Mucosa of descending colon (tissue), 3 donors: ENCODE measurements around the gene OR52B6. TPM values are rescaled to one million over a fixed set of nuclear protein-coding genes. Genes with fewer than 3 reads are reported as not detected.
"Not testable (repeated sequence)": the region's sequence is repeated elsewhere in the genome, so short reads cannot be mapped to it uniquely, and the experiment has no call there.

Experiments used
- ATAC-seq: fragments of 200-7000 bp; cut with Tn5 transposase; one replicate; pipeline ENCODE4 v1.9.1; 2020; ENCODE audit warnings: mild to moderate bottlenecking, moderate library complexity
- DNase-seq, 3 donors: peaks; one replicate each; pipeline ENCODE4 v3.0.0-alpha.2; 2020
- H3K36me3 ChIP-seq: fragments of 200-600 bp; one replicate; pipeline ENCODE4 v1.8.0; 2021; ENCODE audit warnings: low read depth, mild to moderate bottlenecking
- H3K4me1 ChIP-seq: fragments of 200-600 bp; one replicate; pipeline ENCODE4 v1.8.0; 2021; ENCODE audit warnings: low read depth, mild to moderate bottlenecking
- H3K4me3 ChIP-seq: fragments of 200-600 bp; one replicate; pipeline ENCODE4 v1.8.0; 2021; ENCODE audit warnings: mild to moderate bottlenecking
- H3K9me3 ChIP-seq: fragments of 200-600 bp; one replicate; pipeline ENCODE4 v1.8.0; 2021; ENCODE audit warnings: mild to moderate bottlenecking
- intact Hi-C, 2 donors: fragments of 100-400 bp; cut with DNase I in 1 of 2; cut with micrococcal nuclease in 1 of 2; formaldehyde crosslinking; loops; one replicate each; pipeline versions ENCODE4 v1.11.0 to v1.11.1; 2022; cut with DNase I, micrococcal nuclease
- total RNA-seq, 3 donors: library from RNA; stranded (reverse); fragmentation: NEBNext Ultra II Directional in 2 of 3; extraction: Animal tissue kit (Norgen Biotek cat#: 25700) in 2 of 3; gene quantifications; one replicate each; pipeline versions ENCODE4 v1.2.1 to v1.2.4, GENCODE V29; 2021 to 2023
- TF ChIP-seq, protein P1 (sequence below): fragments of 200-600 bp; IDR thresholded peaks from one replicate; pipeline ENCODE4 v1.8.0; 2022; ENCODE audit warnings: antibody characterized with exemption, mild to moderate bottlenecking
- donor health status: DM: no; HTN: no; CAD: no; lungs with moderate emphysema.
- donor health status: DM: no; HTN: no; CAD: no.
- donor health status: DM: no; HTN: yes; CAD: no.

Gene OR52B6
- total RNA-seq, 3 donors from 2014 or later: not detected

DNA sequence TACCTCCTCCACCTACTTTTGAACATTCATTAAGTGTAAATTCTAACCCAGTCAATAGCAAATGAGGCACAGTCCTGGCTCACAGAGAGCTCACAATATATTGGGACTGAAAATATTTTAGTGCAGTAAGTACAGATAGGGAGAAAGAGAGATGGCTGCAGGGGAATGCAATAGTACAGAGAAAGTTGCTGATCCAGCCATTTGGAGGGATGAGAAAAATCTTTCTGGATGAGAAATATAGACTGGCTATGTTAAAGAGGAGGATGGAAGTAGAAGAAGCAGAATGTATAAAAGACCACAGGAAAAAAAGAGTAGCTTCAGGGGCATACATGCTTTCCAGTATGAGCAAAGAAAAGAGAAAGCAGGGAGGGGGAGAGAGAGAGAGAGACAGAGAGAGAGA is 3.6 kb upstream of the OR52B6 start:
- no peak for DNase-seq
- intact Hi-C loops: no loop called here
- TF ChIP-seq, protein P1, sequence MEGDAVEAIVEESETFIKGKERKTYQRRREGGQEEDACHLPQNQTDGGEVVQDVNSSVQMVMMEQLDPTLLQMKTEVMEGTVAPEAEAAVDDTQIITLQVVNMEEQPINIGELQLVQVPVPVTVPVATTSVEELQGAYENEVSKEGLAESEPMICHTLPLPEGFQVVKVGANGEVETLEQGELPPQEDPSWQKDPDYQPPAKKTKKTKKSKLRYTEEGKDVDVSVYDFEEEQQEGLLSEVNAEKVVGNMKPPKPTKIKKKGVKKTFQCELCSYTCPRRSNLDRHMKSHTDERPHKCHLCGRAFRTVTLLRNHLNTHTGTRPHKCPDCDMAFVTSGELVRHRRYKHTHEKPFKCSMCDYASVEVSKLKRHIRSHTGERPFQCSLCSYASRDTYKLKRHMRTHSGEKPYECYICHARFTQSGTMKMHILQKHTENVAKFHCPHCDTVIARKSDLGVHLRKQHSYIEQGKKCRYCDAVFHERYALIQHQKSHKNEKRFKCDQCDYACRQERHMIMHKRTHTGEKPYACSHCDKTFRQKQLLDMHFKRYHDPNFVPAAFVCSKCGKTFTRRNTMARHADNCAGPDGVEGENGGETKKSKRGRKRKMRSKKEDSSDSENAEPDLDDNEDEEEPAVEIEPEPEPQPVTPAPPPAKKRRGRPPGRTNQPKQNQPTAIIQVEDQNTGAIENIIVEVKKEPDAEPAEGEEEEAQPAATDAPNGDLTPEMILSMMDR: no peak

DNA sequence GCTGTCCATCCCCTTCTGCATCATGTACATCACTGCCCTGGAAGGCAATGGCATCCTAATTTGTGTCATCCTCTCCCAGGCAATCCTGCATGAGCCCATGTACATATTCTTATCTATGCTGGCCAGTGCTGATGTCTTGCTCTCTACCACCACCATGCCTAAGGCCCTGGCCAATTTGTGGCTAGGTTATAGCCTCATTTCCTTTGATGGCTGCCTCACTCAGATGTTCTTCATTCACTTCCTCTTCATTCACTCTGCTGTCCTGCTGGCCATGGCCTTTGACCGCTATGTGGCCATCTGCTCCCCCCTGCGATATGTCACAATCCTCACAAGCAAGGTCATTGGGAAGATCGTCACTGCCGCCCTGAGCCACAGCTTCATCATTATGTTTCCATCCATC is 337 bp downstream of the OR52B6 start:
- no peak overlapping the region for H3K4me3 ChIP-seq
- H3K36me3 ChIP-seq: no peaks in the 10 kb centered on the region
- no peaks in the 10 kb centered on the region for H3K9me3 ChIP-seq
- intact Hi-C loops: no loop called here
- DNase-seq (no peak), ATAC-seq (no peak)
- no peaks in the 10 kb centered on the region for H3K4me1 ChIP-seq
- TF ChIP-seq, protein P1: no peak

More for the DNA sequence above, 3.6 kb upstream of the OR52B6 start:
- Histone ChIP-seq H3K9me3 (no peaks in the 10 kb centered on the region), H3K4me1 (no peaks in the 10 kb centered on the region), H3K4me3 (no peak overlapping the region), H3K36me3 (no peaks in the 10 kb centered on the region)
- no peak for ATAC-seq

DNA sequence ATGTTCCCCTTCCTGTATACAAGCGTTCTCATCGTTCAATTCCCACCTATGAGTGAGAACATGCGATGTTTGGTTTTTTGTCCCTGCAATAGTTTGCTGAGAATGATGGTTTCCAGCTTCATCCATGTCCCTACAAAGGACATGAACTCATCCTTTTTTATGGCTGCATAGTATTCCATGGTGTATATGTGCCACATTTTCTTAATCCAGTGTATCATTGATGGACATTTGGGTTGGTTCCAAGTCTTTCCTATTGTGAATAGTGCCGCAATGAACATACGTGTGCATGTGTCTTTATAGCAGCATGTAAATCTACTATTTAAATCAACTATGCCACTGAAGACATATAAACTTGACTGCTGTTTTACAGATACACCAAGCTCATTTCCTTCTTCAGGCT is 3.8 kb downstream of the OR52B6 start:
- H3K36me3 ChIP-seq, intact Hi-C loops, H3K9me3 ChIP-seq: not testable (repeated sequence)

DNA sequence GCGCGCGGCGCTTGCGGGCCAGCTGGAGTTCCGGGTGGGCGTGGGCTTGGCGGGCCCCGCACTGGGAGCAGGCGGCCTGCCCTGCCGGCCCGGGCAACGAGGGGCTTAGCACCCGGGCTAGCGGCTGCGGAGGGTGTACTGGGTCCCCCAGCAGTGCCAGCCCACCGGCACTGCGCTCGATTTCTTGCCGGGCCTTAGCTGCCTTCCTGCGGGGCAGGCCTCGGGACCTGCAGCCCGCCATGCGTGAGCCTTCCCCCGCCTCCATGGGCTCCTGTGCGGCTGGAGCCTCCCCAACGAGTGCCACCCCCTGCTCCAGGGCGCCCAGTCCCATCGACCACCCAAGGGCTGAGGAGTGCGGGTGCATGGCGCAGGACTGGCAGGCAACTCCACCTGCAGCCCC is 9.2 kb downstream of the OR52B6 start:
- intact Hi-C loops, DNase-seq, ATAC-seq, H3K9me3 ChIP-seq, H3K4me1 ChIP-seq, H3K4me3 ChIP-seq, H3K36me3 ChIP-seq: not testable (repeated sequence)

More for the DNA sequence above, 3.8 kb downstream of the OR52B6 start:
- ATAC-seq, H3K4me1 ChIP-seq, H3K4me3 ChIP-seq, DNase-seq: not testable (repeated sequence)

DNA sequence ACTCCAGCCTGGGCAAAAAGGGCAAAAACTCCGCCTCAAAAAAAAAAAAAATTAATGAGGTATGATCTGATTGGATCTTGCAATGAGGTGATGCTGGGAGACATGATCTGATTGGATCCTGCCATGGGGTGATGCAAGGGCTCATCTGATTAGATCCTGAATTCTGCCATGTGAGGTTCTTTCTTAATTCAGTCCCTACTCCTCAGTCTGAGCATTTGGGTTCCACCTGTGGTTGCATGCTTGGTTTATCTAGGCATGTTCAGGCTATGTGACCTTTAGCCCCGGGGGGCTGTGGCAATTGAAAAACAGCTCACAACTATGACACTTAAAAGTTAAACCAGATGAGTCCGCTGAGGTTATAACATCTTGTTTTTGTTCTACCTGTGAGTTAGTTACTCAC is 10.9 kb downstream of the OR52B6 start:
- ATAC-seq (no peak), DNase-seq (no peak)
- TF ChIP-seq, protein P1: no peak
- no peaks in the 10 kb centered on the region for H3K9me3 ChIP-seq
- no peaks in the 10 kb centered on the region for H3K36me3 ChIP-seq
- H3K4me3 ChIP-seq: no peak overlapping the region
- intact Hi-C loops: no loop called here
- no peaks in the 10 kb centered on the region for H3K4me1 ChIP-seq

DNA sequence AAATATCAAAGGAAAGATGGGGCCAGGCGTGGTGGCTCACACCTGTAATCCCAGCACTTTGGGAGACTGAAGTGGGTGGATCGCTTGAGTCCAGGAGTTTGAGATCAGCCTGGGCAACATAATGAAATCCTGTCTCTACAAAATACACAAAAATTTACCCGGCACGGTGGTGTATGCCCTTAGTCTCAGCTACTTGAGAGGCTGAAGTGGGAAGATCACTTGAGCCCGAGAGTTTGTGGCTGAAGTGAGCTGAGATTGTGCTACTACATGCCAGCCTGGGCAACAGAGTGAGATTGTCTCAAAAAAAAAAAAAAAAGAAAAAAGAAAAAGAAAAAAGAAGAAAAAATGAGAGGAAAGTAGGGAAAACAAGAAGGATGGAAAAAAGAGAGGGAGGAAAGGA is 11.9 kb downstream of the OR52B6 start:
- no peak for ATAC-seq
- no peak for DNase-seq
- no peaks in the 10 kb centered on the region for H3K36me3 ChIP-seq
- TF ChIP-seq, protein P1: no peak
- no peaks in the 10 kb centered on the region for H3K9me3 ChIP-seq
- no peaks in the 10 kb centered on the region for H3K4me1 ChIP-seq
- intact Hi-C loops: no loop called here
- no peak overlapping the region for H3K4me3 ChIP-seq

DNA sequence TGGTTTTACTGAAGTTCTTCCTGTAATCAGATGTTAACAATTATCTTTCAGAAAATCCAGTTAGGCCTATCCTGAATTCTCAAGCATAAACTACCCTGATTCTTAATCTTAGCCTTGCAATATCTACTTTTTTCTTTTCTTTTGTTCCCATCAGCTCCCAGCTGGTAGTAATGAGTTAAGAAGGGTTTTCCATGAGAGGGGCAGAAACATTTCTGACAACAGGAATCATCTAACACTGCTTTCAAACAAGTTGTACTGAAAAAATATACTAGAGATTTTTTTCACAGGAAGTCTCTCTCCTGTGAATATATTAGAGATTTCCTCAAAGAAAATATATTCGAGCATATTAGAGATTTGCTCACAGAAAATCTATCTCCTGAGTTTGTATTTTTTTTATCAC is 12.5 kb downstream of the OR52B6 start:
- H3K36me3 ChIP-seq: no peaks in the 10 kb centered on the region
- no peak overlapping the region for H3K4me3 ChIP-seq
- TF ChIP-seq, protein P1: no peak
- ATAC-seq: no peak
- no peaks in the 10 kb centered on the region for H3K9me3 ChIP-seq
- no peak for DNase-seq
- intact Hi-C loops: no loop called here
- no peaks in the 10 kb centered on the region for H3K4me1 ChIP-seq
